T-helper 9 cell (primary cell): ENCODE results near the gene LRRC31.

Experiments used
- DNase-seq: peaks from one replicate; pipeline ENCODE4 v3.0.0-alpha.2; 2020

LRRC31 gene

DNA sequence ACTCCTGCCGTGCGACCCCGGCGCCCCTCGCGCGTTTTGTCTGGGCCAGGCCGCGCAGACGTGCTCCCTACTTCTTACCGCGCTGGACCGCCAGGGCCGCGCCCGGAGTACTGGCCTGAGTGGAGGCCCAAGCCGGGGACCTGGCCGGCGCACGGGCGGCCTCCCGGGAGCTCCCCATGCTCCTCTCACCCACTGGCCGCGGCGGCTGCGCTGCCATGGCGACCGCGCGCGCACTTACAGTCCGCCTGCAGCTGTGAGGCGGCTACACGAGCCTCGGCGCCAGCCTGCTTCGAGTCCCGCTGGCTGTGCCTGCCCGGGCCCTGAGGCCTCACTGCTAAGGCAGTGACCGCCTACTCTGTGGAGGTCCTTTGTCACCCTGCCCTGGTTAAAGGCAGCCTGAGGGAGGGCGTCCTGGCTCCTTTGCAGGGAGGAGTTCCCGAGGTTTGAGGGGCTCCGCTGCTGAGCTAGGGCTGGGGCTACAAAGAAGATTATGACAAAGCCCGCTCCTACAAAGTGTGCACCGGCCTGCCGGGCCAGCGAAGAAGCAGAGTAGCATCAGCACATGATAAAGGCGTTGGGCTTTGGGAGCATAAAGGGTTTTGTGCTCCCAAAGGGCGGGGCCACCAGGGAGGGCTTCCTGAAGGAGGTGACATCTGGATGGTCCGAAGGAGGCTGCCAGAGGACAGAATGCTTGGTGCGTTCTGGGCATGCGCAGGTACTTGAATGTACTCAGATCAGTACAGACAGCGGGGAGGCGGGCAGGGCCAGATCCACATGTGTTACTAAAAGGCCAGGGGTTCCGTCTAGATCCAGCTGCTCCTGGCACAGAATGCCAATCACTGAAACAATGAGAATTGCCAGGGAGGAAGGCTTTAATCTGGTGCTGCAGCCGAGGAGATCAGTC lies 57.2 kb downstream of the LRRC31 start, which contains the start of the genes LRRC34 and LRRIQ4:
TSS of gene LRRC34 (minus strand) at position 573 of the 904 bp plus-strand sequence. CDS start at position 217, 356 bp downstream.
TSS of gene LRRIQ4 (plus strand) at position 539 of the 904 bp plus-strand sequence. CDS start 9,052 bp downstream, outside the sequence.
- DNase-seq: peak; percentile 41

DNA sequence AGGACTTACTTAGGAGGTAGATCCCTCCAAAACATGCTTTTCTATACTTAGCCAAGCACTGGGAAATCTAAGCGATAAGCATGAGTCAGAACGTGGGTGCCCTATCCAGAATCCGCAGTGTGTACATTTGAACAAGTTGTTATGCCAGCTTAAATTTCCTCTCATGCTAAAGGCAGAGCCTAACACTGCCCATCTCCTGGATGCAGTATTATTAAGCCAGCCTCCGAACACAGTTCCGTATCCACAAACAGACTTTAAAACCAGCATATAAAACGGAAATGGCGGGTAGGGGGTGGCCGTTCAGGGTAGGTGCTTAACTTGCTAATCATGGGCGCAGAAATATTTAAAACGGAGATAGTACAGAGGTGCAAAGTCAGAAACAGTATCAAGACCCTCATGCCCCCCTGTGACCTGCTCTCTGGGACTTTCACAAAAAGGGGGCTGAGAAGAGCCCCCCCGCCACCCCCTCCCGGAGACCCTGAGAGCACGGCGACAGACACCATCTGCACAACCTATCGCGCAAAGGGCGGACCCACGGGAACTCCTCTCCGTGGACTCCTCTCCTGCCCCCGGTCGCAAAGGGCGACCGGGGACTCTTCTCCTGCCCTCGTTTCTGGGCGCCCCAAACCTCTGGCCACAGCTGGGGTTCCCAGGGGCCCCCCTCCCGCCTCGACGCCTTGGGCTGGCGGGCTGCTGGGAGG lies 58.0 kb downstream of the LRRC31 start:
- no peak for DNase-seq

DNA sequence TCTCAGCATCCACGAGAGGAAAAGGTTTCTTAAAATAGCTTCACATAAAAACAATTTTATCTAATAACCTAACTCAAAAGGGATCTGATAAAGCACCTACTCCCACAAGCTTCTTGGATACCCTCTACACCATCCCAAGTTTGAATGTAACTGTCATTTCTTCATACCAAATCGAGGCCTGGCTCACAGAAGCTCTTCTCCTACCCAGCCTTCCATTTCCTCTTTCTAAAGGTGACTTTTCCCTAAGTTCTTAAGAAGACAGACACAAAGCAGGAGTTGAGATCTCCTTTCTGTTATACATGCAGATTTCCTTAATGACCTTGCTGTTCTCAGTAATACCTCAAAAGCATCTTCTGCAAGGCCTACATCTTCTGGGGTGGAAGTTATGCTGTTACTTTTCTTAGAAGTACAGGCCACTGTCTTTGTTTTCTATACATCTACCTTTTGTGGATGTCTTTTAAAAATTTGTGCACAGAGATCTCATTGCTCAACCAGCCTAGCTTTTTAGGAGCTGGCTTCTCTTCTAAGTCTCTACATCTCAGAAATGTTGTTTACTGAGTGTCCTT lies 60.4 kb downstream of the LRRC31 start:
- no peak for DNase-seq

DNA sequence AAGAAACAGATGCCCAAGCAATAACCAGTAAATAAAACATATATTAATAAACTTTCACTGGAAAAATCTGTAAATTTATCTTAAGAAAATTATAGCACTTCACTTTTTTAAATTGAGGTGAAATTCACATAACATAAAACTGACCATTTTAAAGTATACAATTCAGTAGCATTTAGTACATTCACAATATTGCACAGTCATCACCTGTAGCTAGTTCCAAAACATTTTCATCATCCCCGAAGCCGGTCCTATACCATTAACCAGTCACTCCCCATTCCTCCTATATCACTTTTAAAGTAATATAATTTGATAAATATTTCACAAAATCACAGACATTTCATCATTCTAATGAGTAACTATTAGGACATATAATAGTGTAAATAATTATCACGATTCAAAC lies 65.1 kb downstream of the LRRC31 start:
- no peak for DNase-seq

DNA sequence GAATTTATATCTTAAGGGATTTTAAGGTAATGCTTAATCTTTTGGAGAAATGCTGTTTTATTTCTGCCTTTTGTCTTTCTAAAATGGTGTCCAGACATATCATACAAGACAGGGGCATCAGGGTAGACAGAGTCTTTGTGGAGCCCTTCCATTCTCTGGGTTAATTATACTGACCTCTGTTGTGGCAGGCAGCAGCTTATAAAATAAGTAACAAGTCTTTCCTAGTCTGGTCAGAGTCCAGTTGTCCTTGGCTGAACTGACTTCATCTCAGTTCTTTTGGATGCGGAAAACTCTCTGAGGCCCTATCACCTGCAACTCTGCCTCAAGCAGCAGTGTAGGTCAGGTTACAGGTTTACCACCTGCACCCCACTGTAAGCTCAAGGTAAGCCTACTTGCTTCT lies 77.4 kb downstream of the LRRC31 start:
- DNase-seq: no peak

DNA sequence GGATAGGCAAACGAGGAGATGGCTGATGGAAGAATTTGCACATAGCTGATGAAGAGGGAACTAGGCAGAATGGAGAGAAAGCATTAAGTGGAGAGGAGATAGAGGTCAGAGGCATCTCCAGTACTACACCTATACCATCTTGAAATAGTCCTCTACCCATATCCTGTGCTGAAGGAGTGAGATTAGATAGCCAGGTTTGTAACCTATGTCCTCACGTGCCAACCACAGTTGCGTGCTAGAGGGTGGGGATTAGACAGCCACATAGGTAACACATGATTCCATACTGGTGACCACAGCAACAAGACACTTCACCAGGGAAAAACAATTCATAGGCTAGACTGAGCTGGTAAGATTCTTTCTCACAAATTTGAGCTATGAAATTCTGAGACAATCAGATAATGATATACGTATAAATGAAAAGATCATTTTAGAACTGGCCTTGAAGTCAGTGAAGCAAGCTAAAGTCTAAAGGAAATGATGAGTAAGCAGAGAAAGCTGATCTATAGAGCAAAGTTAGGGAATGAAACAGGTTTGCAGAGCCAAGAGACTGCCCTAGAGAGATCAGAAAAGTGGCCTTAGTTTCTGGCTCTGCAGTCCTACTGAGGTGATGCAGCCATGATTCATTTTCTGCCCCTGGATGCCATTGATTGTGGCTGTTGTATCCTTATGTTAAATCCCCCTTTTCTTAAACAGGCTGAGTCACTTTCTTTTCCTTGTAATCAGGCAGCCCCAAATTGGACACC lies 78.9 kb downstream of the LRRC31 start:
- DNase-seq: no peak

DNA sequence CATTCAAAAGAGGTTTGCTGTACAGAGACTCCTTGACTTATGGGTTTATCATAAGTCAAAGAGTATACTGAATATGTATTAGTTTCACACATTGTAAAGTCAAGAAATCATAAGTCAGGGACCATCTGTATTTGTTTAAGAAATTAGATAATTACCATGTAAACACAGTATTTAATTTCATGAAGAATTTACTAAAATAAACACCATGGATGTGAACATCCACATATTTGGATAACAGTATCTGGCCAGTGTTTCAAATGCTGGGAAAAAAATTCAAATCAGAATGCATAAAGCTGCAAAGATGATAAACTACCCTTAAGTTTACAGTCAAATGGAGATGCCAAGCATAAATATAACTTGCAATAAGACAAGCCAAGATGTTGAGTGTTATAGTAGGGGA lies 79.5 kb downstream of the LRRC31 start:
- no peak for DNase-seq
